ENCODE results near the gene CDK5RAP2.

Gene CDK5RAP2

DNA sequence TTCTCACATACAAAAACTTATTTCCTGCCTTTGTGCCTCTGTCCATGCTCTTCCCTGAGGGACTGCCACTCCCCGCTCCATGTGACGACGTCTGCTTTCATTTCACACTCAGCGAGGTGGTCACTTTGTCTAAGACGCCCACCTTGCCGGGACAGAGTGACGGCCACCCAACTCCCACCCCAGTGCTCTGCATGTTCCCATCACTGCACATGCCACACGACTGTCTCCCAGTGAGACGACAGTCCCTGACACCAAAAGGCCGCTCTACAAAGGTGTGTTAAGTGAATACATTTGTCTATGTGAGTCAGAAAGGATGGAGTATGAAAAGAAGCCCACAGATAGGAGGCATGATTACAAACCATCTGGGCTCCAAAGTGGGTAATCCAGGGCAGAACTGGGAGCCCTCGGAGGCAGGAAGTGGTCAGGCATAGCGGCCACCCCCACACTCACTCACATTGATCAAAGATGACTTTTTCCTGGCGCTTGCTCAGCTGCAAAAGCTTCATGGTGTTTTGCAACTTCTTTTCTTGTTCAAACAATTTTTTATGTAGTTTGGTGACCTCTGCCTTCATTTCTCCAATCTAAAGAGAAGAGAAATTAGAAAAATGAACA is 185.8 kb downstream of the CDK5RAP2 start:
- H3K4me3 ChIP-seq (ENCODE audit: low read length), result no peak overlapping the region
- peak; percentile 90 for DNase-seq (ENCODE audit: low read depth, low spot score)

DNA sequence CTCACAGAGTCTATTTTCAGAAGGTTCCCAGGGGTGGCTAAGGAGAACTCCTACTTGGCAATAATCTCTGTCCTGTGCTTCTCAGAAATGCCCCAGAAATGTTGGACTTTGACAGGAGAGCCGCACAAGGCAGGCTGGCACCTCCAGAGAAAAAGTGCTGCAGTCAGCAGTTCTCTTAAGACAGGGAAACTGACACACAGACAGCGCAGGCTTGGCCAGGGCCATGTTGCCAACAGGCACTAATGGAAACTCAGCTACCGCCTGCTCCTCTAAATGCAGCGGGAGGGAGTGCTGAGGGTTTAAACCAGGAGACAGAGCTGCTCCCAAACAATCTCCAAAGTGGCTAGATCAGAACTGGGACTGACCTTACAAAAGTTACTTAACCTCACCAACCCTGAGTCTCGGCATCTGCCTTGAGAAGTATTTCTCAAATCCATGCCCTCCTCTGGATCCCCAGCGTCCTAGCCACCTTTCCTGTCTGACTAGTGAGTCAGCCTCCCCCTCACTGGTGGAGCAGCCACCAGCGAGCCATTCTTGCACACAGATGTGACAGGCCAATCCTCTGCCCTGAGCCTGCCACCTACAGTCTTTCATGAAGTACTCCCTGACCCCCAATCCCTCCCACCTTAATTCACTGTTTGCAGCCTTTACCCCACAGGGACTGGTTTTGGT is 186.4 kb downstream of the CDK5RAP2 start:
- H3K4me3 ChIP-seq (ENCODE audit: low read length), result no peak overlapping the region
- DNase-seq (ENCODE audit: low read depth, low spot score), result peak; percentile 9

DNA sequence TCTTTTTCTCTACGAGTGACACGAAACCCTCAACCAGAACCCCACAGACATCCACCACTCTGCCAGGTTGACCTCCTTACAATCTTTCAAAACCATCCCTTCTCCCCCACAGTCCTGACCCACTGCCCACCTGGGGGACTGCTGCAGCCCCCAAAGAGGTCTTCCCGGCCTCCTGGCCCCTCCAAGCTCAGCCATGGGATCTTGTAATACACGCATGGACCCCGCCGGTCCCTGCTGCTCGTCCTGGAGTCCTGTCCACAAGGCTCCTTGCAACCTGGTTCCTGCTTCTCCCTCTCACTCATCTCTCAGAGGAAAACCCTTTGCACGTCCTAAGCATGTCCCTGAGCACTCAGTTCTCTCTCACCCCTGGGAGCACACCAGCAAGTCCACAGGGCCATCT is 187.3 kb downstream of the CDK5RAP2 start:
- DNase-seq (ENCODE audit: low read depth, low spot score), result no peak

DNA sequence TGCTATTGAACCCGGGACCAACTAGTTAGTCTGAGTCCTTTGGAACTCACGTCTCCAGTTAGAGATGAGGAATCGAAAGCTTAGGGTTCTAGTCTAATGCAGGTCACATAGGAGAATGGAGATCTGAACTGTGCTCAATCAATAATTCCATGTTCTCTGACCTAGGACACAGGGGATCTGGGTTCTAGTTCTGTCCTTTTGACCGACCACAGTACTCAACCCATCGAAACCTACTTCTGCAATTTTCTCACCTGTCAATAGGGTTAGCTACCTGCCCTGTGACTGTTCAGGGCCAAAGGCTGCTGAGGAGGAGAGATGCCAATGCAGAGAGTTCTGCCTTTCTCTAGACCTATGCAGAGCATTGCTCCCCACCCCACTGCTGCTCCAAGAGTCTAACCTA is 187.7 kb downstream of the CDK5RAP2 start:
- H3K4me3 ChIP-seq (ENCODE audit: low read length), result no peak overlapping the region
- no peak for DNase-seq (ENCODE audit: low read depth, low spot score)

More for the DNA sequence above, 187.3 kb downstream of the CDK5RAP2 start:
- H3K4me3 ChIP-seq (ENCODE audit: low read length), result no peak overlapping the region

DNA sequence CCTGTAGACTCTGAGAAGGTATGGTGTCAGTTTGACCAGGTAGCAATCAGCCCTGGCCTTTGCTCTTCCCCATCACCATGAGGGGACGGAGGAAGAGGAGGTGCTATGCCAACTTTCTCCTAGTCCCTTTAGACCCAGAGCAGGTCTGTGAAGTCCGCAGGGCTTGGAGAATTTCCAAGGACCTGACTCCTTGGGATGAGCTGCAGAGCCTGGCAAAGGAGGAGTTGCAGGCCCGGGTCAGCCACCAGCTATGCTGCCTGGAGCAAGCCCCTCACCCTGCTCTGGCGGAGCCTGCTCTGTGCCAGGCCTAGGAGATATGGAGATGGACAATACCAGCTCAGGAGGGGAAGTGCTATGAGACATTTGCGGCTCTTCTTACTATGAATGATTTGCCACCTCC is 188.3 kb downstream of the CDK5RAP2 start:
- no peak overlapping the region for H3K4me3 ChIP-seq (ENCODE audit: low read length)
- no peak for DNase-seq (ENCODE audit: low read depth, low spot score)

DNA sequence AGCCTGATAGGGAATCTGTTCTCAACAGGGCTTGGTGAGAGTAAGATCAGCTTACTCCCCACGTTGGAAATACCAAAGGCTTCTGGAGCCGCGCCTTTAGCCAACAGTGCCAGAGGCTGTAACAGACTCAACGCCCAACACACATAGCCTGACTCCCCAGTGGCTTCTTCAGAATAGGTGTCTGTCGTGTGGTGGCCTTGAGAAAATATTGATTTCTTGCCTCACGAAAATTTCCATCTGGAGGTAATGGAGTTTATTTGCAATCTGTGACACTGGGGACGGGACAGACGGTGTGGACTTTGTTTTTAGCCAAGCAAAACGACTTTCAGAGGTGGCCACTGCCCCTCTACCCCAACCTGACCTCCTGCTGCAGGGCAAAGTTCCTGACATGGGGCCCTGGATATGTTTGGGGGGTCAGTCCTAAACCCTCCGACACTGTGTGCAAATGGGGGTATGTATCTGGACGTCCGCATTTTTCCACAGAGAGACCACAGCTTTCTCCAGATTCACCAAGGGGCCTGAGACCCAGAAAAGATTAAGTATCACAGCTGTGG is 189.3 kb downstream of the CDK5RAP2 start:
- no peak for DNase-seq (ENCODE audit: low read depth, low spot score)
- H3K4me3 ChIP-seq (ENCODE audit: low read length), result no peak overlapping the region

DNA sequence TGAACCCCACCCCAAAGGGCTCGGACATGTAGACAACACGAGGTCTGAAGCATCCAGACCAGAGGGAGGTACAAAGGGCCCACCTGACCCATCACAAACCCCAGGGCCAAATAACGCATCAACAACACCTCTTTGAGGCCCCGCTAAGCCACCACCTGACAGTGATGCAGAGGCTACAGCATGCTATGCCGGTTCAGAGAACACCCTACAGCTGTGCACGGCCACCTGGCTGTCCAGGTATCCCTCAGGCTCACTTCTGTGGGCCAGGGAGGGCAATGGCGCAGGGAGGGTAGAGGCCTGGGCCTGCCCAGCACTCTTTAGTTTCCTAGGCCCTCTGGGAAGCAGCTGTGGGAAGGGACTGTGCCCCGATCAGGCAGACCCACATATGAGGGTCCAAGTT is 190.1 kb downstream of the CDK5RAP2 start:
- H3K4me3 ChIP-seq (ENCODE audit: low read length), result no peak overlapping the region

DNA sequence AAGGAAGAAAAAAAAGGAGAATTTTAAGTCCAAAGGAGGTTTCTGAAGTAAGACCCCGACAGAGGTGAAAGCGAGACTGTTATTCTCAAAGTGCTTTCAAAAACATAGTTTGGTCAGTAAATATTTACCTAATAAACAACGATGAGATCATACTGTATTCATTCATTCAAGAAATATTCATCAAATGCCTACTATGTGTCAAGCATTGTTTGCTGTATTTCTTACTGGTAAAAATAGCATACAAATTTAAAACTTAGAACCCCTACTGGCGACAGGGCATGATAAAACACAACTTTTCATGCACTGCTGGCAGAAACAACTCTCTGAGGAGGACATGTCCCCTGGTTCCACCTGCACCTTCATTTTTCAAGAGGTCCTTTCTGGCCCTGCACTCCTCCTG is 190.7 kb downstream of the CDK5RAP2 start:
- no peak for DNase-seq (ENCODE audit: low read depth, low spot score)
- H3K4me3 ChIP-seq (ENCODE audit: low read length), result no peak overlapping the region

More for the DNA sequence above, 190.1 kb downstream of the CDK5RAP2 start:
- no peak for DNase-seq (ENCODE audit: low read depth, low spot score)

DNA sequence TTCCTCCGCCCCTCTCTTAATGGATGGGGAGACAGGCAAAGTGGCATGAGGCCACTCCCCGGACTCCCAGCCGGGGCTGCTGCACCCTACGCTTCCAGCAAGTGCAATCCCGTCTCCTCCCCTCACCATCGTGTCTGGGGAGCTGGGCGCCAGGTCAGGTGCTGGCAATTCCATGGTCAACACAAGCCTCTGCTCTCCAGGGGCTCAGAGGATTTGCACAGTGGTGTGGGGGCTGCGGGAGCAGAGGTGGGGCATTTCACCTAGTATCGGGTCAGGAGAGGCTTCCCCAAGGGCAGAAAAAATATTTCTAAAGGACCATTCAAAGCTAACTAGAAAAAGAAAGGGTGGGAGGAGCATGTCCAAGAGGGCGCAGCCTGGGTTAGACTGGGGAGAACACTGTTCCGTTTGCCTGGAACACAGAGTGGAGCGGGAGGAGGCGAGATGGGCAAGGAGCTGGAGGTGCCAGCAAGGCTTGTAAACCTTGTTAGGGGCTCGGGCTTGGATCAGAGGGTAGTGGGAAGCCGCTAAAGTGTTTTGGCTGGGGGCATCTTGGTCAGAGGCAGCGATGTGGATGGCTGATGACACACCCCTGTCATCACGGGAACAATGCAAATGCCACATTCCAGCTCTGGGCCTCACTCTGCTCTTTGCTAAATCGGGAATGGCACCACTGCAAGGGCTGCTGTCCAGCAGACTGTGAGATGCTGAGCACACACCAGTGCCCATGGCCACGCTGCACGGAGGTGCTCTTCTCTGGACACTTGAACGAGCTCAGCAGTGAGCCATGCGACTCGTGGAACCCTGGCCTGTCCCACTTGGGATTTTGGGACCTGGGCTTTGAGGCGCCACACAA is 191.7 kb downstream of the CDK5RAP2 start:
- DNase-seq (ENCODE audit: low read depth, low spot score), result no peak
- no peak overlapping the region for H3K4me3 ChIP-seq (ENCODE audit: low read length)

DNA sequence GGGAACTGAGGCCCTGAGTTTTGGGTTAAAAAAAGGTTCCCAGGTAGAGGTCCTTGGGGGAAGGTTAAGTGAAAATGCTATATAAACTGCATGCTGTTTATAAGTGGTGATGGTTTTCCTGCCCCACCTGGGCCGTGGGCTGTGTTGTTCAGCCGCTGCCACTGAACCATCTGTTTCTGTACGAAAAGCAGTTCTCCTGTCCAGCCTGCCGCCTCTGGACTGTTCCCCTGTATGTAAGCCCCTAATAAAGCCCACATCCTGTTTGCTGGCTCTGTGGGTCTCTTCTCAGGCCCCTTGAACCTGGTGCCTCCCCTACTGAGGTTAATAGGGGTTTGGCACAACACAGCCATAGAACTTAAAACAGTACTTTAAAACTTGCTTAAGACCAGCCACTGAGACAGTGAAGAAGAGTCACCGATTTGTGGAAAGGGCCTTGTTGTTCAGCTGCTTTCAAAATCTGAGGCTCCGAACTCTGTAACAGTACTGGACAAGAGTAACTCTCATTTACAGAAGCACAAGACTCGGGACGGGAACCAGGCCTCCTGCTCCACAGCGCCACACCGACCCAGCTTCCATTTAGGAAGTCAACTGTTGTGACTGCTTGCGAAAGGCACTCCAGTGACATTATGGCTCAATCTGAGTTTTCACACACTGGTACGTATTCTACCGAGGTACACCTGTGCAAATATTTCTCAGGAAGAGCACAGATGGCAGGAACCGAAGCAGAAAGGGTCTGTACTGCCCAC is 192.5 kb downstream of the CDK5RAP2 start:
- no peak for DNase-seq (ENCODE audit: low read depth, low spot score)

DNA sequence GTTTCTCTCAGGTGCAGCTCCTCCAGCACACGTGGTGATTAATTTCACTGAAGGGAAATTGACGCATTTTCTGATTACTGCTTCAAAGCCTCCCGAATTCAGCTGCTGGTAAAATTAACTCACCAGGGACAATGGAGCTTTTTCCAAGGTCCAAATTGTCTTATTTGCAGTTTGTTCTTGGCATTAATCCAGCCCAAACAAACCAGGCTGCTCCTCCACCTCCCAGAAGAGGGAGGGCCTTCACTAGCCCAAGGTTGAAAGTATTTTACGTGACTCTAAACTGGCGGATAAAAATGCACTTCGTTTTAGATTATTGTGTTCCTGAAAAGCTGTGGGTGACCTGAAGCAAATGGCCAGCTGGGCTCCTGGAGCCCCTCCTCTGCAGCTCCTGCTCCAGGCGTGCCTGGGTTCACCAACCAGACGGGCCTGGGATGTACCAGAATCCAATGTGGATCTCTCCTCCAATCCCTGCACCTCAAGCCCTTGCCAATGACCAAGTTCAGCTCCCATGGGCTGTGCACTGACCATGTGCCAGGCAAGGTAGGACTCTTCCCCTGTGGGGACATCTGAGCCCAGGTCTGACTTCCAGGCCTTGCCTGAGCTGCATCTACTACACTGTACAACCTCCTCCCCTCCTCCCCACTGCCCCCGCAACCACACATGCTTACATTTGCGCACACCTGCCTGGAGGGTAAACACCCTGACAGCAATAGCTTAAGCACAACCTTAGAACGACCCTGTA is 193.4 kb downstream of the CDK5RAP2 start:
- H3K4me3 ChIP-seq (ENCODE audit: low read length), result no peak overlapping the region
- DNase-seq (ENCODE audit: low read depth, low spot score), result no peak

More for the DNA sequence above, 192.5 kb downstream of the CDK5RAP2 start:
- H3K4me3 ChIP-seq (ENCODE audit: low read length), result no peak overlapping the region

DNA sequence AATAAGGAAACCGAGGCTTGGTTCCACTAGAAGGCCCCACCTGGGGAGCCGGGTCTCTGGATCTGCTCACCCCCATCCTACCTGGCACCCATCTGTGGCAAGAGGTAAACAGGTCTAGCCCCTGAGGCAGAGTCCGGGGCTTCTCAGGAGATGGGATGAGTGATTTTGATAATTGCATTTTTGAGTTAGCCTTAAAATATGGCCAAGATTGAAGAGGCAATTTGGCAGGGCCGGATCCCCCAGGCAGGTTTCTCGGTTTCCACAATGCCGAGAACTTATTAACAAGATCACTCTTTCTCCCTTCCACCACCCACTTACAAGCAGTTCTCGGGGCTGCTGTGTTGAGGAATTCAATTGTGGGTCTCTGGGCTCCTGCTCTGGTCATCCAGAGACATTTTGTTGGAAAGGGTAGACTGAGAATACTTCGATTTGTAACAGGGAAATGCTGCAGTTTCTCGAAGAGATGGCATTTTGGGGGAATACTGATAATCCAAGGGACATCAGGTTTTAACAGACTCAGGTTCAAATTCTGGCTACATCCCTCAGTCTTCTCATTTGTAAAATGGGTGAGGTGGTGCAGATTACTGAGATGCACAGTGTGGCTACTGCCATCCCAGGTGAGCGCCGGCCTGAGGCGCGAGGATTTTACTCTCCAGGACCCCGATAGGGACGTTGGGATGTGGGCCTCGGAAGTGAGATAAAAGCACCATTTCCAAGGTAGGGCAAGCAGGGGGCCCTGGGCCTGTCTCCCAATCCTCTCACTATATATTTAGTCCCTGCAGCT is 194.2 kb downstream of the CDK5RAP2 start:
- H3K4me3 ChIP-seq (ENCODE audit: low read length), result no peak overlapping the region

DNA sequence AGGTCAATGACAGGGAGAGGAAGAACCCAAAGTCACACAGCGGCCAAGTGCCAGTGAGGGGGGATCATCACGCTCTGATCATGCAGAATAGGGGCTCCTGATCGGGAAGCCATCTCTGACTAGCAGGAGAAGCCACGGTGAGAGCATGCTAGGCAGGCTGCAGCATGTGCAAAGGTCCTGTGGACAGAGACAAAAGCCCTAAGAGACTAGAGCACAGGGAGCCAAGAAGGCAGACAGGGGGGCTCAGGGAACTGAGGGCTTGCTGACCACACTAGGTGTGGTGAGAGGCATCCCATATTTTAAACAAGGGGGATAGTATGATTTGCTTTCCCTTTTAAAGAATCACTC is 195.1 kb downstream of the CDK5RAP2 start:
- no peak overlapping the region for H3K4me3 ChIP-seq (ENCODE audit: low read length)

More for the DNA sequence above, 194.2 kb downstream of the CDK5RAP2 start:
- DNase-seq (ENCODE audit: low read depth, low spot score), result no peak

DNA sequence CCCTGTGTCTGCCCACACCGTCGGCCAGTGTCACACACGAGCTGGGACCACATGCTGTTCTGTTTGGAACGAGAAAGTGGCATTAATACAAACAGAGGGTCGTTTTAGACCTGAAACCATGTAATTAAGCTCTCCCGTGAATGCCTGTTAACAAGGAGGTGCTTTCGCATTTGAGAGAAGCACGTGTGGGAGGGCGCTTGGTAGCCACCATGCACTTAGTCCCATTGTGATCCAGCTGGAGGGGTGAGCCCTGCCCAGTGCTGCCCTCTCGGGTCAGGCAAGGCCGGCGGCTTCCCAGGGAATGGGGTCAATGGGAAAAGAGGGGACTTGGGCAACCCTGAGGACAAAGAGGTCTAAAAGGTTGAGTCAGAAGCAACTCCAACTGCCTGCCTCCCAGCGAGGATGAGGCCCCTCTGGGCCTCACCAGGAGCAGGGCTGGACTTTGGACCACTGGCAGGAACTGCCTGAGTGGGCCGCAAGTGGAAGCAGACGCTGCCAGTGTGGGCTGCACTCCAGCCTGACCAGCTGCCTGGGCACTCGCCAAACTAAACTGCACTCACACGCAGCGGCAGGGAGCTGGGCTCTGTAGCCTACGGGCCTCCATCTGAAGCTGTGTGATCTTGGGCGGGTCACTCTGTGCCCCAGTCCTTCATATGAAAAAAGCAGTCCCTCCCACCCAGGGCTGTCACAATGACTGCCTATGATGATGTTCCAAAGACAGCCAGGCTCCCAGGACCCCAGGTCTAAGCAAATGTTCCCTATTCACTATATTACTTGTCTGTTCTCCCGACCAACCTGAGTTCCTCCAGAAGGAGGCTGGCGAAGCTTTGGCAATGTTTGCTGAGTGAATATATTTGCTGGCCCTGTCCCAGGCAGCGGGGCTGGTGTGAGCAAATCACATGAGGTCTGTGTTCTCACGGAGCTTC is 195.7 kb downstream of the CDK5RAP2 start:
- no peak overlapping the region for H3K4me3 ChIP-seq (ENCODE audit: low read length)
- no peak for DNase-seq (ENCODE audit: low read depth, low spot score)

More for the DNA sequence above, 195.1 kb downstream of the CDK5RAP2 start:
- DNase-seq (ENCODE audit: low read depth, low spot score), result no peak

DNA sequence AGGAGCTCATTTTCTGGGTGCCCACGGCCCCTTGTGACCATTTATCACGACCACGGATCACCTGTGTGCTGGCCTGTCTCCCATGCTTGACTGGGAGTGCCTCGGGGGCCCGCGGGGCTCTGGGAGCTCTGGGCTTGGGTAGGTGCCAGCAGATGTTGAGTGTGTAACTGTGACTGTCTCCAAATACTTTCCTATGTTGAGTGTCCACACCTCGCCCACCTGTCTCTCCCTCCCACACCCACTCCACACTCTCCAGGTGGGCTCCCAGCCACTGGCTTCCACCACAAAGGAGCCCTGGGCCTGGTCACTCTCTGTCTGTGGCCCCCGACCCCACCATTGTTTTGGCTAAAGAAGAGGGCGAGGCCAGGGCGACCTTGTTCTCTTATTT is 196.4 kb downstream of the CDK5RAP2 start:
- no peak overlapping the region for H3K4me3 ChIP-seq (ENCODE audit: low read length)
- DNase-seq (ENCODE audit: low read depth, low spot score), result no peak

DNA sequence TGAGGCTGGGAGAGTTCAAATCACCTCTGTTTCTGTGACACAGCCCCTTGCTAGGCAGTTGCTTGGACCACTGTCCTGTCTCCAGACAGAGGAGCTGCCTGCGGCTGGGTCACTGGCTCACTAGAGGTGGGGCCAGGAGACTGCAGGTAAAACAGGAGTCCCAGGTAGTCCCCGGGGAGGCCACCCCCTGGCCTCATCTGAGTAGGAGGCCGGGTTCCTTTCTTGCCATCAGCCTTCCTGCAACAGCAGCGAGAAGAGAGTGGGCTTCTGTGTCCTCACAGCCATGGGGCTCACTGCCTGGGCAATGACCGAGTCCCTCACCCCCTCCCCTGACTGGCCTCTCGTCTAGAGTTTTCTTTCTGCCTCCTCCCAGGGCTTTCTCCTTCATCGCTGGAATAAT is 197.5 kb downstream of the CDK5RAP2 start:
- H3K4me3 ChIP-seq (ENCODE audit: low read length), result no peak overlapping the region
- no peak for DNase-seq (ENCODE audit: low read depth, low spot score)

DNA sequence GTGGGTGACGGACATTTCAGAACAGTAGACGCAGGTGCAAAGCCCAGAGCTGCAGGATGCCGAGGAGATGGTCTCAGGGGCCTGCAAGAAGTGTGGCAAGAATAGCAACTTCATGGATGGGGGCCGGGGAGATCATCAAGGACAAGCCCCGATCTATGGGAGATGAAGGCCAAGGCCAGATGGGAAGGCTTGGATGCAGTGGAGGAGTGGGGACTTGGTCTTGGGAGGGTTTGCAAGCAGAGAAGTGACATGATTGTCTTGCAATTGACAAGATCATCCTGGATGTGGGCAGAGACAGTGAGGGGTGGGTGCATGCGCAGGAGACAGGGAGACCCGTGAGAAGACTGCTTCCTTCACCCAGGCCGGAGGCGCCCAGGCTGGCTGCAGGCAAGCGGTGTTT is 198.1 kb downstream of the CDK5RAP2 start:
- no peak for DNase-seq (ENCODE audit: low read depth, low spot score)
- H3K4me3 ChIP-seq (ENCODE audit: low read length), result no peak overlapping the region

Measured in Jurkat, Clone E6-1 (cell line).